Measurements from ENCODE around the gene PTDSS2. TPM values are rescaled to one million over a fixed set of nuclear protein-coding genes. Genes with fewer than 3 reads are reported as not detected.
"Not testable (repeated sequence)": the region's sequence is repeated elsewhere in the genome, so short reads cannot be mapped to it uniquely, and the experiment has no call there.

Gene PTDSS2
- total RNA-seq, 1 donor from 2014 or later, result 25.5 TPM

DNA sequence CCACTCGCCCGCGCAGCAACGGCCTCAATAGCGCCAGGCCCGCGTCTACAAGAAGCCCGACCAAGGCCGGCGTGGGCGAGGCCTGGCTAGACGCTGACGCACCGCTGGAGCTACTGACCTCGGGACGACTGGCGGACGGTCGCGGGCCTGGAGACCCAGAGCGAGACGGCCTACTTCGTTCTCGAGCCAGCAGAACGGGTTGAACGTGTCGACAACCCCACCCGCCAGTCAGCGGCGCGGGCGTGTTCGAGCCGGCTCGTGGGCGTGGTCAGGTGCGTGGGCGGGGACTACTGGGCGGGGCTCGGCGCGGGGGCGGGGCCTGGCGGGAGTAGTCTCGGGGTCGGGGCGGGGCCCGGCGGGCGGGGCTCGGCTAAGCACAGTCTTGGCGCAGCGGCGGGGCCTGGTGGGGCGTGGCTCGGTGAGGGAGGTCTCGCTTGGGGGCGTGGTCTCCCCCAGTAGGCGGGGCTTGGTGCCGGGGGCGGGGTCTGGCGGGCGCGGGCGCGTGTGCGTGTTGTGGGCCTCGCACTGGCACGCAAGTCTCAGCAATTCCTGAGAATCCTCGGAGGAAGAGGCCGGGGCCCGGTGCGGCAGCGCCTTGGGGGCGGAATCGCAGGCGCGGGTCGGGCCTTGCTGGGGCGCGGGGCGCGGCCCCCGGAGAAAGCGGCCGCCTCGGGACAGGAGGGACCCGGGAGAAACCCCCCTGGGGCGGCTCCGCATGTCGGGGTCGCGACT lies 57.1 kb downstream of the PTDSS2 start, which contains the start of gene RNH1:
RNH1 (minus strand) TSS at position 248 of the 732 bp plus-strand sequence. CDS start 5,080 bp downstream, outside the sequence.
- DNase-seq (peak; percentile 99), ATAC-seq (ENCODE audit: poor library complexity) (peak; percentile 88)
- intact Hi-C loops (cut with DNase I), result no loop called here

DNA sequence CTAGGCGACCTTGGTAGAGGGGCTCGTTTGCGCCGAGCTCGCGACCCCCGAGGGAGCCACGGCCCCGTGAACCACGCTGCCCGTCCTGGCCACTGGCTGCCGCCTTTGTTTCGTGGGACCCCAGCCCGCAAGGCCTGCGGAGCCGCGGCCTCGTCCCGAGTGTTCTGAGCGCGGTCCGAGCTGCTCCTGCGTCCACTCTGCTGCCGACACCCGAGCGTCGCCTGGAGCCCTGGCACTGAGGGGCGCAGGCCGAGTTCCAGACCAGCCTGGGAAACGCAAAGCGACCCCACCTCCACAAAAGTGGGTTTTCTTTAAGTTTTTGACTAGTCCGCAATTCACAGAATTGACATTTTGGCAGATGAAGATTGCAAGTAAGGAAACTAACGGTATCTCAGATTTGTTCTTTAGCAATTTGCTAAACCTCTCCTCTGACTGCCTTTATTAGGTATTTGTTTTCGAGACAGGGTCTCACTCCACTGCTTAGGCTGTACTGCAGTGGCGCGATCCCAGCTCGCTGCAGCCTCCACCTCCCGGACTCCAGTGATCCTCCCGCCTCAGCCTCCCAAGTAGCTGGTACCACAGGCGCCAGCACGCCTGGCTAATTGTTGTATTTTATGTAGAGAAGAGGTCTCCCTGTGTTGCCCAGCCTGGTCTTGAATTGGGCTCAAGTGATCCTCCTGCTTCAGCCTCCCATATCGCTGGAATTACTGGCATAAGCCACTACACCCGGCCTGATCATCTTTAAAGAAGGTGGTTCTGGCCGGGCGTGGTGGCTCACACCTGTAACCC lies 57.8 kb downstream of the PTDSS2 start:
- ATAC-seq (ENCODE audit: poor library complexity), result no peak
- intact Hi-C loops (cut with DNase I), result no loop called here

DNA sequence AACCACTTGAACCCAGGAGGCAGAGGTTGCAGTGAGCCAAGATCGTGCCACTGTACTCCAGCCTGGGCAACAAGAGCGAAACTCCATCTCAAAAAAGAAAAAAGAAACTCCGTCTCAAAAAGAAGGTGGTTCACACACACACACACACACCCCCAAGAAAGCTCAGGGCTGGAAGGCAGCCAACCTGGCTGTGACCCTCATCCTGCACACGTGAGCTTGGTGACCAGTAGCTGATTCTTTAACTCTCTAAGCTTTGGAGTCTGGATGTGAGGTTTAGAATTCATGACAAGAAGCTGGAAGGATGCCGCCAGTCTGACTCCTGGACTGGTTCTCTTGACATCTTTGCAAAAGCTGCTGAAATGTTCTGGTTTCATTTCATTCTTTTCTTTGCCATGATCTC lies 58.9 kb downstream of the PTDSS2 start:
- DNase-seq (no peak), ATAC-seq (ENCODE audit: poor library complexity) (no peak)
- intact Hi-C loops (cut with DNase I), result no loop called here

More for the DNA sequence above, 57.8 kb downstream of the PTDSS2 start:
- DNase-seq, result no peak

DNA sequence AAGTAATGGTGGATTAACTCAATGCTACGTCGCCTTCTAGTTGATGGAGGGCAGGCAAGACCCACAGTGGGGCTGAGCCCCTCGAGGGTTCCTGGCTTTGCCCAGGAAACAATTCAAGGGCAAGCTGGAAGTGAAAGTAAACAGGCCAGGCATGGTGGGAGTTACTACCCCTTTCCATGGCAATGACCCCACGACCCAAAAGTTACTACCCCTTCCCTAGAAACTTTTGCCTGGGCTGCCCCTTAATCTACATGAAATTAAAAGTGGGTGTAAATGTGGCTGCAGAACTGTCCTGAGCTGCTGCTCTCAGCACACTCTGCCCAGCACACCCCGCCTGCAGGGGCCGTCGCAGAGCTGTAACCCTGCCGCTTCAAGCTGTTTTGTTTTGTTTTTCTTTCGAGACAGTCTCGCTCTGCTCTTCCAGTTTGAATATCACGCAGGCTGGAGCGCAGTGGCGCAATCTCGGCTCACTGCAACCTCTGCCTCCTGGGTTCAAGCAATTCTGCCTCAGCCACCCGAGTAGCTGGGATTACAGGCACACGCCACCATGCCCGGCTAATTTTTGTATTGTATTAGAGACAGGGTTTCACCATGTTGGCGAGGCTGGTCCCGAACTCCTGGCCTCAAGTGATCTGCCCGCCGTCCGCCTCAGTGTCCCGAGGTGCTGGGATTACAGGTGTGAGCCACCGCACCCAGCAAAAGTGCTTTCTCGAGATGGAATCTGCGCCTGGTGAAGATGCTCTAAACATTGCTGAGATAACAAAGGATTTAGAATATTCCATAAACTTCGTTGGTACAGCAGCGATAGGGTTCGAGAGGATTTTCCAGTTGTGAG lies 62.9 kb downstream of the PTDSS2 start:
- ATAC-seq (ENCODE audit: poor library complexity), result no peak
- intact Hi-C loops (cut with DNase I), result loop anchor here (10.0 kb wide), 1 partner anchor 308 kb away; the partner anchor contains the start of genes BET1L and RIC8A
- DNase-seq, result no peak

DNA sequence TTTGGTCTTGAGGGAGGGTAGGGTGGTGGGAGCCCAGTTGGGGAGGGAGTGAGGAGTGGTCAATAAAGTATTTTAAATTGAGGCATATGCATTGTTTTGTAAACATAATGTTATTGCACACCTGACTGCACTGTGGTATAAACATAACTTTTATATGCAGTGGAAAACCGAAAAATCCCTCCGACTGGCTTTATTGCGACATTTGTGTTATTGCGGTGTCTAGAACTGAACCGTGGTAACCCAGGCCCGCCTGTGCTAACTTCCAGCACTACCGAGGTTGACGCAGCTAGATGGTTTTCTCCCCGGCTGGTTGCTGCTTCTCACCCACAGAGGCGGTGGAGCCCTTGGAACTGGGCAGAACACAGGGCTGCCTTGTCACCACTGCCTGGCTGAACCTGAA lies 64.5 kb downstream of the PTDSS2 start:
- DNase-seq (no peak), ATAC-seq (ENCODE audit: poor library complexity) (no peak)
- intact Hi-C loops (cut with DNase I), result loop anchor here (10.0 kb wide), 1 partner anchor 310 kb away; the partner anchor contains the start of genes BET1L and RIC8A

DNA sequence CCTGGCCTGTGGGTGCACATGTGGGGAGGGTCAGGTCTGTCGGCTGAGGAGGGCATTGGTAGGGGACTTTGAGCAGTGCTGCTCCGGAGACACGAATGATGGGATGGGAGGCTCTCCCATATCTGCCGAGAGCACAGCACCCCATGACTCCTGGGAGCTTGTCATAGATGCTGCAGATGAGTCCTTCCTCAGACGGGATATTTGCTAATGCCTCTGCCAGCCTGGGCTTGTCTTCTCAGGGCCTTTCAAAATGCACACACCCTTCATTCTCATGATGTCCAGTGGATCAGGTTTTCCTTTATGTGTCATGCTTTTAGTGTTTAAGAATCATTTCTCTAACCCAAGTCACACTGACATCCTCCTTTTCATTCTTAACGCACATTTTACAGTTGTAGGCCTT lies 65.1 kb downstream of the PTDSS2 start:
- intact Hi-C loops (cut with DNase I), result loop anchor here (10.0 kb wide), 1 partner anchor 310 kb away; the partner anchor contains the start of genes BET1L and RIC8A
- DNase-seq, result no peak
- ATAC-seq (ENCODE audit: poor library complexity), result no peak

DNA sequence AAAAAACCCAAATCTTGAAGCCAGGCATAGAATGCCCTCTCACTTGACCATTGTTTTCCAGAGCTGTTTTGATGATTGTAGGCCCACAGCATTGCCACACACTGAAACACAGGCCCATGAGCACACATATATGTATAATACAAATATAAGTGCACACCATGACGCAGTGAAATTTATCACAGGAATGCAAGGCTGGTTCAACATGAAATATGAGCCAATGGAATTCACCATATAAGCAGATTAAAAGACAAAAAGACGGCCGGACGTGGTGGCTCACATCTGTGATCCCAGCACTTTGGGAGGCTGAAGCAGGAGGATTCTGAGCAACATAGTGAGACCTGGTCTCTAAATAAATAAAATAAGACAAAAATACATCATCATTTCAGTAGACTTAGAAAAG lies 66.3 kb downstream of the PTDSS2 start:
- intact Hi-C loops (cut with DNase I), result loop anchor here (10.0 kb wide), 1 partner anchor 312 kb away; the partner anchor contains the start of genes BET1L and RIC8A
- ATAC-seq (ENCODE audit: poor library complexity) (no peak), DNase-seq (no peak)

DNA sequence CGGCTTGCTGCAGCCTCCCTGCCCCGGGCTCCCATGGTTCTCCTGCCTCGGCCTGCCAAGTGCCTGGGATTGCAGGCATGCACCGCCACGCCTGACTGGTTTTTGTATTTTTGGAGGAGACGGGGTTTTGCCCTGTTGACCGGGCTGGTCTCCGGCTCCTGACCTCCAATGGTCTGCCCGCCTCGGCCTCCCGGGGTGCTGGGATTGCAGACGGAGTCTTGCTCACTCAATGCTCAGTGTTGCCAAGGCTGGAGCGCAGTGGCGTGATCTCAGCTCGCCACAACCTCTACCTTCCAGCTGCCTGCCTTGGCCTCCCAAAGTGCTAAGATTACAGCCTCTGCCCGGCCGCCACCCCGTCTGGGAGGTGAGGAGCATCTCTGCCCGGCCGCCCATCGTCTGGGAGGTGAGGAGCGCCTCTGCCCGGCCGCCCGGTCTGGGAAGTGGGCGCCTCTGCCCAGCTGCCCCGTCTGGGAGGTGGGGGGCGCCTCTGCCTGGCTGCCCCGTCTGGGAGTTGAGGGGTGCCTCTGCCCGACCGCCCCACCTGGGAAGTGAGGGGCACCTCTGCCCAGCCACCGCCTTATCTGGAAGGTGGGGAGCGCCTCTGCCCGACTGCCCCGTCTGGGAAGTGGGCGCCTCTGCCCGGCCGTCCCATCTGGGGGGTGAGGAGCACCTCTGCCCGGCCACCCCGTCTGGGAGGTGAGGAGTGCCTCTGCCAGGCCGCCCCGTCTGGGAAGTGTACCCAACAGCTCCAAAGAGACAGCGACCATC lies 67.0 kb downstream of the PTDSS2 start:
- peak; percentile 44 for DNase-seq
- ATAC-seq (ENCODE audit: poor library complexity), result not testable (repeated sequence)
- intact Hi-C loops (cut with DNase I), result loop anchor here (10.0 kb wide), 1 partner anchor 312 kb away; the partner anchor contains the start of genes BET1L and RIC8A

DNA sequence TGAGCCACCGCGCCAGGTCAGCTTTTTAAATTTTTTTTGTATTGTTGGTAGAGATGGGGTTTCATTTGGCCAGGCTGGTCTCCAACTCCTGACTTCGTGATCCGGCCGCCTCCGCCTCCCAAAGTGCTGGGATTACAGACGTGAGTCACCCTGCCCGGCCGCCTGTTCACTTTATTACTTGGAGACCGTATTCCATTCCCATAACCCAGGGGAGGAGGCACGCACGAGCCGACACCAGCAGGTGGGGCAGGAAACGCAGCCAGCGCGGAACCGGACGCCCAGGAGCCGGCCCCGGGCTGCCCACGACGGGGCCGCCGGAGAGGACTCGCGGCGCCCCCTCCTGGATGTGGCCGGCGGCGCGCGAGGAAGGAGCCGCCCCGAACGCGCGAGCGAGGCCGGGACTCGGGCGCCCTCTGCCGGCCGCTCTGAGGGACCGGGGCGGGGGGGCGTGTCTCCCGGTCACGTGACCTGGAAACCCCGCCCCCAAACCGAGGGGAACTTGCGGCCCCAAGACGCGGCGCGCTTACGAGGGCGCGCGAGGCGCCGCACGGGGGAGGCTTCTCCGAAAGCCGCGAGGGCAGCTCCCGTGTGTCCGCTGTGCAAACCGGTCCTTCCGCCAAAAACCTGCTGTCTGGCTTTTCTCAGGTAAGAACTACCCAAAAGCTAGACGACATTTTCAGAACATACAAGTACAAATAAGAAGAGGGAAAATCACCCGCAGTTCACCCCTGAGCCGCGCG lies 68.6 kb downstream of the PTDSS2 start:
- intact Hi-C loops (cut with DNase I), result loop anchor here (10.0 kb wide), 1 partner anchor 314 kb away; the partner anchor contains the start of genes BET1L and RIC8A
- DNase-seq, result peak; percentile 92
- peak; percentile 98 for ATAC-seq (ENCODE audit: poor library complexity)

DNA sequence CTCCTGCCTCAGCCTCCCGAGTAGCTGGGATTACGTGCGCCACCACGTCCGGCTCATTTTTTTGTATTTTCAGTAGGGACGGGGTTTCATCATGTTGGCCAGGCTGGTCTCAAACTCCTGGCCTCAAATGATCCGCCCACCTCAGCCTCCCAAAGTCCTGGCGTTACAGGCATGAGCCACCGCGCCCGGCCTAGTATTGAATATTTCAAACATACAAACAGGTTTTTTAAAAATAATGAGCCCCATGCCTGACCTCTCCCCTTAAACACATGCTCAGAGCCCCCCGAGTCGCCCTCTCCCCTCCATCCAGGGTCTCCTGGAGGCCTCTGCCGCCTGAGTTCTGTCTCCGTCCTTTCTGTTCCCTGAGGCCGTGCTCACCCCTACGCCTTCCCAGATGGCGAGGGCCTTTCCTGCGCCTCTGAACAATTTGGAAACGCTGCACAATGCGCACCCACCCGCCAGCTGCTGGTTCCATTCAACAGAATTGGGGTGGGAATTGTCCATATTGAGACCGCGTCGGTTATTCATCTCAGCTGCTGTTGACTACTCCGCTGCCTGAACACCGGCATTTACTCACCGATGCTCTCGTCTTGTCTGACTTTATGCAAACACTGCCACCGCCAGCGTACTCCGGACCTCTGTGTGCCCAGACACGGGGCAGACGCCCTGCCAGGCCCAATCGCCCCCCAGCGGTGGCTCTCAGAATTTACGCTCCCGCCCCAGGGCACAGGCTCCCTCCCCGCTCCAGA lies 70.5 kb downstream of the PTDSS2 start:
- DNase-seq (peak; percentile 40), ATAC-seq (ENCODE audit: poor library complexity) (no peak)
- intact Hi-C loops (cut with DNase I), result no loop called here

DNA sequence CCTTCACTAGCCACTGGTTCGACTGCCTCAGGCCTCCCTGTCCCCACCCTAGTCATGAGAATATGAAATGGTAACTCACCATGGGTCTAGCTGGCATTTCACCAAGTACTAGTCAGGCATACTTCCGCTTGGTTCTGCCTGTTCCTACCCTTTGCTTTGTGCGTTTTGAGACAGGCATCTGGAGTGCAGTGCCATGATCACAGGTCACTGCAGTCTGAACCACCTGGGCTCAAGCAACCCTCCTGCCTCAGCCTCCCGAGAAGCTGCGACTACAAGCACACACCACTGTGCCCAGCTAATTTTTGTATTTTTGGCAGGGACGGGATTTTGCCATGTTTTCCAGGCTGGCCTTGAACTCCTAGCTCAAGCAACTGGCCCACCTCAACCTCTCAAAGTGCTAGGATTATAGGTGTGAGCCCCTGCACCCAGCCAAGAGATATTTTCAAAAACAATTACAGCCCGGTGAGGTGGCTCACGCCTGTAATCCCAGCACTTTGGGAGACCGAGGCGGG lies 71.2 kb downstream of the PTDSS2 start:
- intact Hi-C loops (cut with DNase I), result no loop called here
- ATAC-seq (ENCODE audit: poor library complexity), result no peak
- DNase-seq, result no peak

DNA sequence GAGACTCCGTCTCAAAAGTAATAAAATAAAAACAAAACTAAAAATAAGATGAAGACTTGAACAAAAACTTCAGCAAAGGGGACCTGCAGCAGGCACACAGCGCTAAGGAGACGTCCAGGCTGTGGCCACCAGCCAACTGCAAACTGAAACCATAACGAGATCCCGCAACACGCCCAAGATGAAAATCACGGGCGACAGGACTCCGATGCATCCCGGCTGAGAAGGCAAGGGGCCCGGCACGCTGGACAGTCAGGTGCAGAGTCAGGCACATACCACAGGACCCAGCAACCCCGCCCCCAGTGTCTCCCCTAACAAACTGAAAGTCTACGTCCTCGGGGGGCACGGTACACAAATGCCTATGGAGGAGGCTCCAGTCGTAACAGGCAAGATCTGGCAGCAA lies 76.1 kb downstream of the PTDSS2 start:
- DNase-seq (no peak), ATAC-seq (ENCODE audit: poor library complexity) (no peak)
- intact Hi-C loops (cut with DNase I), result no loop called here

DNA sequence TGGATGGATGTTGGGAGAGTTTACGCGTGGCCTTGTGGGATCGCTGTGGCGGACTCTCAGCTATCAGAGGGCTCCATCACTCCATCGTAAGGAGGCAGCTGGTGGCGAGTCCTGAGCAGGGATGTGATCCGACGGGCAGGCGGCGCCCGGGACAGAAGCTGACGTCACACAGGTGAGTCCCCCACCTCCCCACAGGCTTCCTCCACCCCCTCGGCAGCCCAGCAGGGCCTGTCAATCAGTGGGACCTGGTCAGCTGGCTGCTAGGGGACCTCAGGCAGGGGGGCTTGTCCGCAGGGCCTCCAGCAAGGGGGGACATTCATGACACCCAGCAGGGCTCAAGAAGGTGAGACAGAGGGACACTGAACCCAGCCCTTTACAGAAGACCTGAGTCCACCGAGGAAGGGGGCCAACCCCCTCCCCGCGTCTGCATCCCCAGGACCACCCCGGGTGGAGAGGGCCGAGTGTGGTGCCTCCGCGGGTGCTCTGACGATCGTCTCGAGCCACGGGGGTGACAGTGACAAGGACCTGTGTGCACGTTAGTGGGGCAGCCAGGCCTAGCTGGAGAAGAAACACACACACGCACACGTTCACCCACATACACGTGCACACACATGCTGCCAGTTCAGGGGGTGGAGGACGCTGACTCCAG lies 78.2 kb downstream of the PTDSS2 start:
- ATAC-seq (ENCODE audit: poor library complexity) (no peak), DNase-seq (no peak)
- intact Hi-C loops (cut with DNase I), result no loop called here

DNA sequence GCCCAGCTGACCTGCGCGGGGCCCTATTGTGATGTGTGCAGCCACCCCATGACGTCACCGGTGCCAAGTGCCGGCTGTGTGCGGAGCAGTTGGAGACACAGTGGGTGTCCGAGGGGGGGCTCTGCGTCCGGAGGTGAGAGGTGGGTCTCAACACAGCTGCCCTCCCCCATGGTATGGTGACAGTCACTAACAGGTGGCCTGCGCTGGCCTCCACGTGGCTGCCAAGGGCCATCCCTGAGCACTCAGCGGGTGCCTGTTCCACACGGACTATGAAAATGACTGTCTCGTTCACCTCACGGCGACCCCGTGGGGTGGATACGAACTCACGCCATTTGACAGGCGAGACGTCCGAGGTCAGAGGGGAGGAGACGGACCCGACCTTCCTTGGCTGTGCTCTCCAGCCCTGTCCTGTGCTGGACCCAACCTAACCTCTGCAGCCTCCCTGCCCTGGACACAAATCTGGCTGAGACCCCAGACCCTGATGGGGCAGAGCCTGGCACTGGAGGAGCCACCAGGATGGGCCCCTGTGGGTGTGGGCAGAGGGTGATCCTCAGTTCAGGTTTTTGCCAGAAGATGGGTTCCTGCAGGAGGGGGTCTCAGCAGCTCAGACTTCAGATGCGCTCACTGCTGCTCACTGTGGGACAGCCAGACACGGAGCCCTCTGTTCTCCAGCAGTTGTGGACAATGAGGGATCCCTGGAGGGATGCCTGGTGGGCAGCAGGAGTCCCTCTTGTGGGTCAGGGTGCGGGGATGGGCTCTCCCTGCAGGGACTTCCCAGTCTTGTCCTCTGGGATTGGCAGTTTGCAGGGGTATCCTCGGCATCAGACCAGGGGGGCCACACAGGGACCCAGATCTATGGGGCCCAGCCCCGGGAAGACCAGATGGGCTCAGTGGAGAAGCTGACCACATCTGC lies 79.0 kb downstream of the PTDSS2 start:
- DNase-seq (no peak), ATAC-seq (ENCODE audit: poor library complexity) (no peak)
- intact Hi-C loops (cut with DNase I), result no loop called here
